HepG2 (cell line): ENCODE measurements around the gene ABHD2. TPM values are rescaled to one million over a fixed set of nuclear protein-coding genes. Genes with fewer than 3 reads are reported as not detected.

ENCODE experiments used
- AGO1 ChIP-seq: fragments of 200-400 bp; formaldehyde crosslinking; IDR thresholded peaks from 2 replicates; pipeline ENCODE4 v1.6.1; 2017; ENCODE audit warnings: mild to moderate bottlenecking, low read depth, low read length, moderate library complexity; ENCODE audit not compliant: poor library complexity, severe bottlenecking
- ATRX ChIP-seq: sonication (generic); formaldehyde crosslinking; IDR thresholded peaks from 2 replicates; pipeline ENCODE4 v1.4.0; 2020; ENCODE audit warnings: missing genetic modification reagents, borderline replicate concordance
- EP300 ChIP-seq, 3 experiments: sonication (generic) in 1 of 3; formaldehyde crosslinking in 1 of 3; IDR thresholded peaks; 2 replicates each; pipeline versions ENCODE4 v1.5.1 to v1.6.1; 2011 to 2020; ENCODE audit warnings: low read depth in 2 of 3, low read length in 2 of 3, borderline replicate concordance in 1 of 3, improper control_type of control experiment in 1 of 3, mild to moderate bottlenecking in 1 of 3, missing genetic modification reagents in 1 of 3, moderate library complexity in 1 of 3
- GABPA ChIP-seq, 2 experiments: IDR thresholded peaks; 2 replicates each; pipeline ENCODE4 v1.6.1; 2011 to 2016; ENCODE audit warnings: low read depth in 2 of 2, low read length in 1 of 2, missing biosample characterization in 1 of 2, missing genetic modification characterization in 1 of 2
- HNRNPLL ChIP-seq: fragments of 200-400 bp; formaldehyde crosslinking; IDR thresholded peaks from 2 replicates; pipeline ENCODE4 v1.6.1; 2017; ENCODE audit warnings: mild to moderate bottlenecking, low read depth, low read length; ENCODE audit not compliant: poor library complexity, severe bottlenecking
- KDM5B ChIP-seq: sonication (generic); formaldehyde crosslinking; IDR thresholded peaks from 2 replicates; pipeline ENCODE4 v1.4.0; 2020; ENCODE audit warnings: missing genetic modification reagents, mild to moderate bottlenecking, borderline replicate concordance
- PAF1 ChIP-seq: IDR thresholded peaks from 2 replicates; pipeline ENCODE4 v1.6.1; 2016; ENCODE audit warnings: missing genetic modification reagents, missing compliant biosample characterization
- REL ChIP-seq: sonication (generic); formaldehyde crosslinking; conservative IDR thresholded peaks from 2 replicates; pipeline ENCODE4 v1.8.0; 2022; ENCODE audit warnings: mild to moderate bottlenecking, missing genetic modification reagents, moderate library complexity
- RXRA ChIP-seq: sonication (generic); formaldehyde crosslinking; IDR thresholded peaks from 2 replicates; pipeline ENCODE4 v1.5.1; 2020; ENCODE audit warnings: missing genetic modification reagents
- SNAI1 ChIP-seq: sonication (generic); formaldehyde crosslinking; IDR thresholded peaks from 2 replicates; pipeline ENCODE4 v1.5.0; 2020; ENCODE audit warnings: mild to moderate bottlenecking, missing genetic modification reagents, borderline replicate concordance
- SOX13 ChIP-seq, 3 experiments: fragments of 450-650 bp in 1 of 3; sonication (generic) in 1 of 3; formaldehyde crosslinking in 1 of 3; IDR thresholded peaks in 2 of 3; conservative IDR thresholded peaks in 1 of 3; 2 replicates each; pipeline versions ENCODE4 v1.5.0 to v1.6.1; 2016 to 2020; ENCODE audit warnings: antibody characterized with exemption in 1 of 3, mild to moderate bottlenecking in 1 of 3, missing compliant biosample characterization in 1 of 3, missing genetic modification reagents in 1 of 3, moderate library complexity in 1 of 3
- SRF ChIP-seq: IDR thresholded peaks from 2 replicates; pipeline ENCODE4 v1.6.1; 2011; ENCODE audit warnings: mild to moderate bottlenecking, low read depth, low read length, moderate library complexity
- TARDBP ChIP-seq: sonication (generic); formaldehyde crosslinking; IDR thresholded peaks from 2 replicates; pipeline ENCODE4 v1.8.0; 2022; ENCODE audit warnings: mild to moderate bottlenecking, missing genetic modification reagents
- ZNF274 ChIP-seq: sonication (generic); formaldehyde crosslinking; IDR thresholded peaks from 2 replicates; pipeline ENCODE4 v1.5.1; 2020; ENCODE audit warnings: mild to moderate bottlenecking, missing genetic modification reagents
- ZNF510 ChIP-seq: sonication (generic); formaldehyde crosslinking; IDR thresholded peaks from 2 replicates; pipeline ENCODE4 v1.4.0; 2020; ENCODE audit warnings: low read depth, mild to moderate bottlenecking, missing genetic modification reagents
- ZNF543 ChIP-seq: sonication (generic); formaldehyde crosslinking; IDR thresholded peaks from 2 replicates; pipeline ENCODE4 v1.4.0; 2020; ENCODE audit warnings: mild to moderate bottlenecking, missing genetic modification reagents
- ZNF558 ChIP-seq: sonication (generic); formaldehyde crosslinking; IDR thresholded peaks from 2 replicates; pipeline ENCODE4 v1.9.0; 2022; ENCODE audit warnings: mild to moderate bottlenecking, missing genetic modification reagents, borderline replicate concordance
- ZNF619 ChIP-seq: sonication (generic); formaldehyde crosslinking; IDR thresholded peaks from 2 replicates; pipeline ENCODE4 v1.4.0; 2020; ENCODE audit warnings: mild to moderate bottlenecking, missing genetic modification reagents
- ZSCAN31 ChIP-seq: sonication (generic); formaldehyde crosslinking; IDR thresholded peaks from 2 replicates; pipeline ENCODE4 v1.5.0; 2020; ENCODE audit warnings: low read depth, mild to moderate bottlenecking, missing genetic modification reagents
- polyA plus RNA-seq, 8 experiments: library from polyadenylated mRNA; depleted of rRNA in 3 of 8; stranded (reverse) in 7 of 8; unstranded in 1 of 8; fragments of >200 nt; fragmentation: Illumina TruSeq in 4 of 8; extraction: Trizol in 4 of 8; gene quantifications; 2 replicates each; pipeline versions ENCODE4 v1.2.1 to v1.2.3, GENCODE V29; 2011 to 2016; ENCODE audit warnings: low read depth in 4 of 8, missing spikeins in 1 of 8, mixed read lengths in 1 of 8; ENCODE audit not compliant: insufficient read depth in 1 of 8
- total RNA-seq, 5 experiments: library from RNA; depleted of rRNA; stranded (reverse); fragments of >200 nt; fragmentation: Illumina TruSeq; extraction: Trizol; gene quantifications; 2 replicates each; pipeline ENCODE4 v1.2.3, GENCODE V29; 2016; ENCODE audit warnings: low read depth in 1 of 5
- TF ChIP-seq, protein P1 (sequence below): sonication (generic); formaldehyde crosslinking; IDR thresholded peaks from 2 replicates; pipeline ENCODE4 v1.5.1; 2020; ENCODE audit warnings: missing genetic modification reagents, mild to moderate bottlenecking, borderline replicate concordance
- TF ChIP-seq, protein P2 (sequence below): sonication (generic); formaldehyde crosslinking; IDR thresholded peaks from 2 replicates; pipeline ENCODE4 v1.8.1; 2023; ENCODE audit warnings: missing genetic modification reagents, mild to moderate bottlenecking, borderline replicate concordance

Gene ABHD2
- total and polyA plus RNA-seq, 2 of the 13 experiments (the other 11 are each of a cell fraction or from before 2014, with no cell fraction given), result 14.8 to 22.4 TPM

DNA sequence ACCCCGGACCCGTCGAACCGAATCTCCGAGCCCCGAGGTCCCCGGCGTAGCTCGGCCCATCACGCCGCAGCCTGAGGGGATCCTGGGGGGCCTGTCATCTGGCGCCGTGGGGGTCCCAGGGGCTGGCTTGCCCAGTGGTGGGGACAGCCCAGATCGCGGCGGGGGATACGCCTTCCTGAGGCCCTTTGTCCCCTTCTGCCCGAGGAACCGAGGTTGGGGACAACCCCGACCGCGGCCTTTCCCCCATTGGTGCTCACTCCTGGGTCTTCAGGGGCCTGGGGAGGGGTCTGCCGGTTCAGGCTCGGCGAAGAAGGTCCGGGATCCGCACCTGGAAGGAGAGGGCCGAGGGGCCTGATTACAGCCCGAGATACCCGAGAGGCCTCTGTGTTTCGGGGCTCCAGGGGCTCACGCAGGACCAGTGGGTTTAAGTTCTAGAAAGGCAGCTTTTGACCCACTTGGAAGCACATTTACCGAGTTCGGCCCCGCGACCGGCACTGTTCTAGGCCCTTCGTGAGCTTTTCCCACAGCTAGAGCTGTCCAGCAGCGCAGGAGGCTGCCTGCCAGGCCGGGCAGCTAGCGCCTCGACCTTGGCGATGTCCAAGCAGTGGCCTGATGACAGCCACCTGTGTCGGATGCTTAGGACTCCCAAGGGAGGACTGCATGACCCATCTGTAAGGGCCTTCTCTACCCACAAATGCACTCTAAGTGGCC is 504 bp downstream of the ABHD2 start (continued):
- TF ChIP-seq, protein P1, sequence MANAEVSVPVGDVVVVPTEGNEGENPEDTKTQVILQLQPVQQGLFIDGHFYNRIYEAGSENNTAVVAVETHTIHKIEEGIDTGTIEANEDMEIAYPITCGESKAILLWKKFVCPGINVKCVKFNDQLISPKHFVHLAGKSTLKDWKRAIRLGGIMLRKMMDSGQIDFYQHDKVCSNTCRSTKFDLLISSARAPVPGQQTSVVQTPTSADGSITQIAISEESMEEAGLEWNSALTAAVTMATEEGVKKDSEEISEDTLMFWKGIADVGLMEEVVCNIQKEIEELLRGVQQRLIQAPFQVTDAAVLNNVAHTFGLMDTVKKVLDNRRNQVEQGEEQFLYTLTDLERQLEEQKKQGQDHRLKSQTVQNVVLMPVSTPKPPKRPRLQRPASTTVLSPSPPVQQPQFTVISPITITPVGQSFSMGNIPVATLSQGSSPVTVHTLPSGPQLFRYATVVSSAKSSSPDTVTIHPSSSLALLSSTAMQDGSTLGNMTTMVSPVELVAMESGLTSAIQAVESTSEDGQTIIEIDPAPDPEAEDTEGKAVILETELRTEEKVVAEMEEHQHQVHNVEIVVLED (CRISPR knock-in tag), result no peak
- TF ChIP-seq GABPA (IDR thresholded peaks at IDR 0.05; ENCODE audit: low read depth, low read length), result no peak
- TF ChIP-seq GABPA (CRISPR knock-in tag; IDR thresholded peaks at IDR 0.05; ENCODE audit: low read depth), result no peak
- TF ChIP-seq SNAI1 (CRISPR knock-in tag), result 0 out of 2 replicates have a peak, but pooled peaks have one; percentile 47
- peak; percentile 53; the same call in 1 of the 2 replicates for TF ChIP-seq ZNF543 (CRISPR knock-in tag)
- TF ChIP-seq EP300 (IDR thresholded peaks at IDR 0.05; ENCODE audit: low read depth in 2 of 2, low read length in 2 of 2), result no peak
- no peak for TF ChIP-seq EP300 (CRISPR knock-in tag; IDR thresholded peaks at IDR 0.05; ENCODE audit: borderline replicate concordance)
- TF ChIP-seq TARDBP (CRISPR knock-in tag), result no peak
- no peak for TF ChIP-seq ATRX
- TF ChIP-seq ZNF274 (CRISPR knock-in tag), result no peak
- TF ChIP-seq ZNF510 (CRISPR knock-in tag), result 0 out of 2 replicates have a peak, but pooled peaks have one; percentile 48
- TF ChIP-seq SOX13 (IDR thresholded peaks at IDR 0.05), result no peak
- TF ChIP-seq SOX13 (CRISPR knock-in tag; conservative IDR thresholded peaks at IDR 0.05 in 1 of 2, IDR thresholded peaks at IDR 0.05 in 1 of 2), result peak in 1 of 2 experiments; percentile 77; a peak in 1 of 4 replicates
- 0 out of 2 replicates have a peak, but pooled peaks have one; percentile 25 for TF ChIP-seq KDM5B (CRISPR knock-in tag)
- no peak for TF ChIP-seq SRF
- no peak for TF ChIP-seq HNRNPLL
- peak; percentile 42; the same call in 1 of the 2 replicates for TF ChIP-seq ZNF619 (CRISPR knock-in tag)
- TF ChIP-seq ZSCAN31 (CRISPR knock-in tag), result peak; percentile 22; the same call in 1 of the 2 replicates
- no peak for TF ChIP-seq ZNF558
- peak; percentile 41 for TF ChIP-seq AGO1
- TF ChIP-seq RXRA, result 0 out of 2 replicates have a peak, but pooled peaks have one; percentile 9
- TF ChIP-seq, protein P2, sequence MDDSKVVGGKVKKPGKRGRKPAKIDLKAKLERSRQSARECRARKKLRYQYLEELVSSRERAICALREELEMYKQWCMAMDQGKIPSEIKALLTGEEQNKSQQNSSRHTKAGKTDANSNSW (CRISPR knock-in tag), result no peak
- TF ChIP-seq REL, result 0 out of 2 replicates have a peak, but pooled peaks have one; percentile 23
- no peak for TF ChIP-seq PAF1 (CRISPR knock-in tag)
